ENCODE data around the gene KCTD19.

DNA sequence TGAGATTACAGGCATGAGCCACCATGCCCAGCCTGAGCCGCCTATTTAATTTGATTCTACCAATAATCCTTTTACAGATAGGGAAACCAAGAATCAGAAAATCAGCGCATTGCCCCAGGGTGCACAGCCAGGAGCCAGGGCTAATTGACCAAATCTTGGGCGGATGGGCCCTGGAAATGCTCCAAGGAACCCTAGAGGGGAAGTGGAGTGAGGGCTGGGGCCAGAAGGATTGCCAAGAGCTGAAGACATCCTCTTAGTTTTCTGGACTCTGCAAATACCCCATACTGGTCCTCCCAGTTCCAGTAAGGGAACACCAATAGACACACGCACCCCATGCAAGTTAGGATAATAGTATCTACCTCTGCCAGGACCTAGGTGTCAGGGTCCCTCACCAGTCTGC, 83.1 kb downstream of the KCTD19 start:
- TF ChIP-seq EZH2 (IDR thresholded peaks at IDR 0.05; ENCODE audit: low read depth), result no peak
- TF ChIP-seq, protein P1, sequence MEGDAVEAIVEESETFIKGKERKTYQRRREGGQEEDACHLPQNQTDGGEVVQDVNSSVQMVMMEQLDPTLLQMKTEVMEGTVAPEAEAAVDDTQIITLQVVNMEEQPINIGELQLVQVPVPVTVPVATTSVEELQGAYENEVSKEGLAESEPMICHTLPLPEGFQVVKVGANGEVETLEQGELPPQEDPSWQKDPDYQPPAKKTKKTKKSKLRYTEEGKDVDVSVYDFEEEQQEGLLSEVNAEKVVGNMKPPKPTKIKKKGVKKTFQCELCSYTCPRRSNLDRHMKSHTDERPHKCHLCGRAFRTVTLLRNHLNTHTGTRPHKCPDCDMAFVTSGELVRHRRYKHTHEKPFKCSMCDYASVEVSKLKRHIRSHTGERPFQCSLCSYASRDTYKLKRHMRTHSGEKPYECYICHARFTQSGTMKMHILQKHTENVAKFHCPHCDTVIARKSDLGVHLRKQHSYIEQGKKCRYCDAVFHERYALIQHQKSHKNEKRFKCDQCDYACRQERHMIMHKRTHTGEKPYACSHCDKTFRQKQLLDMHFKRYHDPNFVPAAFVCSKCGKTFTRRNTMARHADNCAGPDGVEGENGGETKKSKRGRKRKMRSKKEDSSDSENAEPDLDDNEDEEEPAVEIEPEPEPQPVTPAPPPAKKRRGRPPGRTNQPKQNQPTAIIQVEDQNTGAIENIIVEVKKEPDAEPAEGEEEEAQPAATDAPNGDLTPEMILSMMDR (conservative IDR thresholded peaks at IDR 0.05), result no peak

Data from PC-9 (cell line).